HepG2 (cell line): ENCODE results near the gene HOXA5. TPM values are rescaled to one million over a fixed set of nuclear protein-coding genes. Genes with fewer than 3 reads are reported as not detected.

ENCODE experiments used
- ARHGAP35 ChIP-seq: sonication (generic); formaldehyde crosslinking; IDR thresholded peaks from 2 replicates; pipeline ENCODE4 v1.9.0; 2022; ENCODE audit warnings: mild to moderate bottlenecking, inconsistent platforms, moderate library complexity, missing genetic modification reagents, borderline replicate concordance
- CBFB ChIP-seq: sonication (generic); formaldehyde crosslinking; IDR thresholded peaks from 2 replicates; pipeline ENCODE4 v1.4.0; 2020; ENCODE audit warnings: missing genetic modification reagents
- EEA1 ChIP-seq: sonication (generic); formaldehyde crosslinking; IDR thresholded peaks from 2 replicates; pipeline ENCODE4 v1.5.1; 2020; ENCODE audit warnings: mild to moderate bottlenecking, missing genetic modification reagents, borderline replicate concordance
- ERF ChIP-seq: IDR thresholded peaks from 2 replicates; pipeline ENCODE4 v1.6.1; 2018; ENCODE audit warnings: missing biosample characterization, missing genetic modification reagents
- ESRRA ChIP-seq: sonication (generic); formaldehyde crosslinking; IDR thresholded peaks from 2 replicates; pipeline ENCODE4 v1.5.1; 2020; ENCODE audit warnings: mild to moderate bottlenecking, low read depth, missing genetic modification reagents
- FOSL2 ChIP-seq: sonication (generic); formaldehyde crosslinking; IDR thresholded peaks from 2 replicates; pipeline ENCODE4 v1.4.0; 2020; ENCODE audit warnings: missing genetic modification reagents
- JARID2 ChIP-seq: sonication (generic); formaldehyde crosslinking; IDR thresholded peaks from 2 replicates; pipeline ENCODE4 v1.8.1; 2023; ENCODE audit warnings: missing genetic modification reagents, inconsistent platforms; ENCODE audit not compliant: insufficient replicate concordance
- KDM5B ChIP-seq: sonication (generic); formaldehyde crosslinking; IDR thresholded peaks from 2 replicates; pipeline ENCODE4 v1.4.0; 2020; ENCODE audit warnings: missing genetic modification reagents, mild to moderate bottlenecking, borderline replicate concordance
- NFE2L1 ChIP-seq: sonication (generic); formaldehyde crosslinking; IDR thresholded peaks from 2 replicates; pipeline ENCODE4 v1.4.0; 2020; ENCODE audit warnings: missing genetic modification reagents, mild to moderate bottlenecking, borderline replicate concordance
- NR2C2 ChIP-seq: sonication (generic); formaldehyde crosslinking; IDR thresholded peaks from 2 replicates; pipeline ENCODE4 v1.4.0; 2020; ENCODE audit warnings: missing genetic modification reagents, mild to moderate bottlenecking, moderate library complexity, borderline replicate concordance
- SKI ChIP-seq: fragments of 450-650 bp; IDR thresholded peaks from one replicate; pipeline ENCODE4 v1.6.1; 2018; ENCODE audit warnings: mild to moderate bottlenecking; ENCODE audit not compliant: partially characterized antibody
- ZNF614 ChIP-seq: IDR thresholded peaks from 2 replicates; pipeline ENCODE4 v1.6.1; 2018; ENCODE audit warnings: missing biosample characterization, missing genetic modification reagents, inconsistent platforms, borderline replicate concordance
- ZNF891 ChIP-seq: sonication (generic); formaldehyde crosslinking; IDR thresholded peaks from 2 replicates; pipeline ENCODE4 v1.5.0; 2020; ENCODE audit warnings: mild to moderate bottlenecking, missing genetic modification reagents
- polyA plus RNA-seq, 8 experiments: library from polyadenylated mRNA; depleted of rRNA in 3 of 8; stranded (reverse) in 7 of 8; unstranded in 1 of 8; fragments of >200 nt; fragmentation: Illumina TruSeq in 4 of 8; extraction: Trizol in 4 of 8; gene quantifications; 2 replicates each; pipeline versions ENCODE4 v1.2.1 to v1.2.3, GENCODE V29; 2011 to 2016; ENCODE audit warnings: low read depth in 4 of 8, missing spikeins in 1 of 8, mixed read lengths in 1 of 8; ENCODE audit not compliant: insufficient read depth in 1 of 8
- total RNA-seq, 5 experiments: library from RNA; depleted of rRNA; stranded (reverse); fragments of >200 nt; fragmentation: Illumina TruSeq; extraction: Trizol; gene quantifications; 2 replicates each; pipeline ENCODE4 v1.2.3, GENCODE V29; 2016; ENCODE audit warnings: low read depth in 1 of 5
- TF ChIP-seq, protein P1 (sequence below): sonication (generic); formaldehyde crosslinking; IDR thresholded peaks from 2 replicates; pipeline ENCODE4 v1.4.0; 2020; ENCODE audit warnings: missing genetic modification reagents
- TF ChIP-seq, protein P2 (sequence below): sonication (generic); formaldehyde crosslinking; IDR thresholded peaks from 2 replicates; pipeline ENCODE4 v1.4.0; 2020; ENCODE audit warnings: missing genetic modification reagents, borderline replicate concordance
- TF ChIP-seq, protein P3 (sequence below): sonication (generic); formaldehyde crosslinking; IDR thresholded peaks from 2 replicates; pipeline ENCODE4 v1.4.0; 2020; ENCODE audit warnings: missing genetic modification reagents

The HOXA5 gene
- total and polyA plus RNA-seq, 2 of the 13 experiments (the other 11 are each of a cell fraction or from before 2014, with no cell fraction given), result 3.2 to 3.6 TPM

DNA sequence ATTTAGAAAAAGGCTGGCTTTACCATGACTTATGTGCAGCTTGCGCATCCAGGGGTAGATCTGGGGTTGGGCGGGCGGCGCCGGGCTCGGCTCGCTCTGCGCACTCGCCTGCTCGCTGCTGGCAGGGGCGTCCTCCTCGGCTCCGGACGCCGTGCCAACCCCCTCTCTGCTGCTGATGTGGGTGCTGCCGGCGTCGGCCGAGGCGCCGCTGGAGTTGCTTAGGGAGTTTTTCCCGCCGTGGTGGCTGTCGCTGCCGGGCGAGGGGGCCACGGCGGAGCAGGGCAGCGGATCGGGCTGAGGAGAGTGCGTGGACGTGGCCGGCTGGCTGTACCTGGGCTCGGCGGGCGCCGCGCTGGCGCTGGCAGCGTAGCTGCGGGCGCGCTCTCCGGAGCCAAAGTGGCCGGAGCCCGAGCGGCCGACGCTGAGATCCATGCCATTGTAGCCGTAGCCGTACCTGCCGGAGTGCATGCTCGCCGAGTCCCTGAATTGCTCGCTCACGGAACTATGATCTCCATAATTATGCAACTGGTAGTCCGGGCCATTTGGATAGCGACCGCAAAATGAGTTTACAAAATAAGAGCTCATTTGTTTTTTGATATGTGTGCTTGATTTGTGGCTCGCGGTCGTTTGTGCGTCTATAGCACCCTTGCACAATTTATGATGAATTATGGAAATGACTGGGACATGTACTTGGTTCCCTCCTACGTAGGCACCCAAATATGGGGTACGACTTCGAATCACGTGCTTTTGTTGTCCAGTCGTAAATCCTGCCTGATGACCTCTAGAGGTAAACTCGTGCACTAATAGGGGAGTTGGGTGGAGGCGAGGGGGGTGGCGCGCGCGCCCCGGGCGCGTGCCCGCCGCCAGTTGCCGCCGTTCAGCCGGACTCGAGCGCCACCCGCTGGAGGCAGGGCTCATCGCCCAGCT lies at the start of gene HOXA5 (continued):
- TF ChIP-seq SKI (peak; percentile 14), KDM5B (CRISPR knock-in tag) (peak; percentile 34; the same call in 1 of the 2 replicates), FOSL2 (CRISPR knock-in tag) (no peak), ZNF614 (no peak), EEA1 (CRISPR knock-in tag) (no peak), CBFB (no peak), ARHGAP35 (CRISPR knock-in tag) (no peak), ZNF891 (CRISPR knock-in tag) (no peak), ERF (CRISPR knock-in tag) (no peak), NR2C2 (CRISPR knock-in tag) (peak; percentile 60; the same call in 1 of the 2 replicates), ESRRA (CRISPR knock-in tag) (no peak; the same call in 1 of the 2 replicates), NFE2L1 (CRISPR knock-in tag) (no peak), JARID2 (CRISPR knock-in tag) (no peak)
- TF ChIP-seq, protein P1, sequence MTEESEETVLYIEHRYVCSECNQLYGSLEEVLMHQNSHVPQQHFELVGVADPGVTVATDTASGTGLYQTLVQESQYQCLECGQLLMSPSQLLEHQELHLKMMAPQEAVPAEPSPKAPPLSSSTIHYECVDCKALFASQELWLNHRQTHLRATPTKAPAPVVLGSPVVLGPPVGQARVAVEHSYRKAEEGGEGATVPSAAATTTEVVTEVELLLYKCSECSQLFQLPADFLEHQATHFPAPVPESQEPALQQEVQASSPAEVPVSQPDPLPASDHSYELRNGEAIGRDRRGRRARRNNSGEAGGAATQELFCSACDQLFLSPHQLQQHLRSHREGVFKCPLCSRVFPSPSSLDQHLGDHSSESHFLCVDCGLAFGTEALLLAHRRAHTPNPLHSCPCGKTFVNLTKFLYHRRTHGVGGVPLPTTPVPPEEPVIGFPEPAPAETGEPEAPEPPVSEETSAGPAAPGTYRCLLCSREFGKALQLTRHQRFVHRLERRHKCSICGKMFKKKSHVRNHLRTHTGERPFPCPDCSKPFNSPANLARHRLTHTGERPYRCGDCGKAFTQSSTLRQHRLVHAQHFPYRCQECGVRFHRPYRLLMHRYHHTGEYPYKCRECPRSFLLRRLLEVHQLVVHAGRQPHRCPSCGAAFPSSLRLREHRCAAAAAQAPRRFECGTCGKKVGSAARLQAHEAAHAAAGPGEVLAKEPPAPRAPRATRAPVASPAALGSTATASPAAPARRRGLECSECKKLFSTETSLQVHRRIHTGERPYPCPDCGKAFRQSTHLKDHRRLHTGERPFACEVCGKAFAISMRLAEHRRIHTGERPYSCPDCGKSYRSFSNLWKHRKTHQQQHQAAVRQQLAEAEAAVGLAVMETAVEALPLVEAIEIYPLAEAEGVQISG (CRISPR knock-in tag), result no peak
- TF ChIP-seq, protein P2, sequence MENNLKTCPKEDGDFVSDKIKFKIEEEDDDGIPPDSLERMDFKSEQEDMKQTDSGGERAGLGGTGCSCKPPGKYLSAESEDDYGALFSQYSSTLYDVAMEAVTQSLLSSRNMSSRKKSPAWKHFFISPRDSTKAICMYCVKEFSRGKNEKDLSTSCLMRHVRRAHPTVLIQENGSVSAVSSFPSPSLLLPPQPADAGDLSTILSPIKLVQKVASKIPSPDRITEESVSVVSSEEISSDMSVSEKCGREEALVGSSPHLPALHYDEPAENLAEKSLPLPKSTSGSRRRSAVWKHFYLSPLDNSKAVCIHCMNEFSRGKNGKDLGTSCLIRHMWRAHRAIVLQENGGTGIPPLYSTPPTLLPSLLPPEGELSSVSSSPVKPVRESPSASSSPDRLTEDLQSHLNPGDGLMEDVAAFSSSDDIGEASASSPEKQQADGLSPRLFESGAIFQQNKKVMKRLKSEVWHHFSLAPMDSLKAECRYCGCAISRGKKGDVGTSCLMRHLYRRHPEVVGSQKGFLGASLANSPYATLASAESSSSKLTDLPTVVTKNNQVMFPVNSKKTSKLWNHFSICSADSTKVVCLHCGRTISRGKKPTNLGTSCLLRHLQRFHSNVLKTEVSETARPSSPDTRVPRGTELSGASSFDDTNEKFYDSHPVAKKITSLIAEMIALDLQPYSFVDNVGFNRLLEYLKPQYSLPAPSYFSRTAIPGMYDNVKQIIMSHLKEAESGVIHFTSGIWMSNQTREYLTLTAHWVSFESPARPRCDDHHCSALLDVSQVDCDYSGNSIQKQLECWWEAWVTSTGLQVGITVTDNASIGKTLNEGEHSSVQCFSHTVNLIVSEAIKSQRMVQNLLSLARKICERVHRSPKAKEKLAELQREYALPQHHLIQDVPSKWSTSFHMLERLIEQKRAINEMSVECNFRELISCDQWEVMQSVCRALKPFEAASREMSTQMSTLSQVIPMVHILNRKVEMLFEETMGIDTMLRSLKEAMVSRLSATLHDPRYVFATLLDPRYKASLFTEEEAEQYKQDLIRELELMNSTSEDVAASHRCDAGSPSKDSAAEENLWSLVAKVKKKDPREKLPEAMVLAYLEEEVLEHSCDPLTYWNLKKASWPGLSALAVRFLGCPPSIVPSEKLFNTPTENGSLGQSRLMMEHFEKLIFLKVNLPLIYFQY (CRISPR knock-in tag), result no peak
- TF ChIP-seq, protein P3, sequence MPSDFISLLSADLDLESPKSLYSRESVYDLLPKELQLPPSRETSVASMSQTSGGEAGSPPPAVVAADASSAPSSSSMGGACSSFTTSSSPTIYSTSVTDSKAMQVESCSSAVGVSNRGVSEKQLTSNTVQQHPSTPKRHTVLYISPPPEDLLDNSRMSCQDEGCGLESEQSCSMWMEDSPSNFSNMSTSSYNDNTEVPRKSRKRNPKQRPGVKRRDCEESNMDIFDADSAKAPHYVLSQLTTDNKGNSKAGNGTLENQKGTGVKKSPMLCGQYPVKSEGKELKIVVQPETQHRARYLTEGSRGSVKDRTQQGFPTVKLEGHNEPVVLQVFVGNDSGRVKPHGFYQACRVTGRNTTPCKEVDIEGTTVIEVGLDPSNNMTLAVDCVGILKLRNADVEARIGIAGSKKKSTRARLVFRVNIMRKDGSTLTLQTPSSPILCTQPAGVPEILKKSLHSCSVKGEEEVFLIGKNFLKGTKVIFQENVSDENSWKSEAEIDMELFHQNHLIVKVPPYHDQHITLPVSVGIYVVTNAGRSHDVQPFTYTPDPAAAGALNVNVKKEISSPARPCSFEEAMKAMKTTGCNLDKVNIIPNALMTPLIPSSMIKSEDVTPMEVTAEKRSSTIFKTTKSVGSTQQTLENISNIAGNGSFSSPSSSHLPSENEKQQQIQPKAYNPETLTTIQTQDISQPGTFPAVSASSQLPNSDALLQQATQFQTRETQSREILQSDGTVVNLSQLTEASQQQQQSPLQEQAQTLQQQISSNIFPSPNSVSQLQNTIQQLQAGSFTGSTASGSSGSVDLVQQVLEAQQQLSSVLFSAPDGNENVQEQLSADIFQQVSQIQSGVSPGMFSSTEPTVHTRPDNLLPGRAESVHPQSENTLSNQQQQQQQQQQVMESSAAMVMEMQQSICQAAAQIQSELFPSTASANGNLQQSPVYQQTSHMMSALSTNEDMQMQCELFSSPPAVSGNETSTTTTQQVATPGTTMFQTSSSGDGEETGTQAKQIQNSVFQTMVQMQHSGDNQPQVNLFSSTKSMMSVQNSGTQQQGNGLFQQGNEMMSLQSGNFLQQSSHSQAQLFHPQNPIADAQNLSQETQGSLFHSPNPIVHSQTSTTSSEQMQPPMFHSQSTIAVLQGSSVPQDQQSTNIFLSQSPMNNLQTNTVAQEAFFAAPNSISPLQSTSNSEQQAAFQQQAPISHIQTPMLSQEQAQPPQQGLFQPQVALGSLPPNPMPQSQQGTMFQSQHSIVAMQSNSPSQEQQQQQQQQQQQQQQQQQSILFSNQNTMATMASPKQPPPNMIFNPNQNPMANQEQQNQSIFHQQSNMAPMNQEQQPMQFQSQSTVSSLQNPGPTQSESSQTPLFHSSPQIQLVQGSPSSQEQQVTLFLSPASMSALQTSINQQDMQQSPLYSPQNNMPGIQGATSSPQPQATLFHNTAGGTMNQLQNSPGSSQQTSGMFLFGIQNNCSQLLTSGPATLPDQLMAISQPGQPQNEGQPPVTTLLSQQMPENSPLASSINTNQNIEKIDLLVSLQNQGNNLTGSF, result no peak
